HG03354 (cell line): Measurements from ENCODE around the gene RAD9A.
A peak's percentile ranks its signal among the peaks of the same experiment; 100 is the strongest.

Experiments
- ATAC-seq: cut with Tn5 transposase; IDR thresholded peaks from one replicate; pipeline ENCODE4 v1.9.1; 2021; ENCODE audit warnings: mild to moderate bottlenecking; ENCODE audit not compliant: unreplicated experiment, poor library complexity, severe bottlenecking

Gene RAD9A

DNA sequence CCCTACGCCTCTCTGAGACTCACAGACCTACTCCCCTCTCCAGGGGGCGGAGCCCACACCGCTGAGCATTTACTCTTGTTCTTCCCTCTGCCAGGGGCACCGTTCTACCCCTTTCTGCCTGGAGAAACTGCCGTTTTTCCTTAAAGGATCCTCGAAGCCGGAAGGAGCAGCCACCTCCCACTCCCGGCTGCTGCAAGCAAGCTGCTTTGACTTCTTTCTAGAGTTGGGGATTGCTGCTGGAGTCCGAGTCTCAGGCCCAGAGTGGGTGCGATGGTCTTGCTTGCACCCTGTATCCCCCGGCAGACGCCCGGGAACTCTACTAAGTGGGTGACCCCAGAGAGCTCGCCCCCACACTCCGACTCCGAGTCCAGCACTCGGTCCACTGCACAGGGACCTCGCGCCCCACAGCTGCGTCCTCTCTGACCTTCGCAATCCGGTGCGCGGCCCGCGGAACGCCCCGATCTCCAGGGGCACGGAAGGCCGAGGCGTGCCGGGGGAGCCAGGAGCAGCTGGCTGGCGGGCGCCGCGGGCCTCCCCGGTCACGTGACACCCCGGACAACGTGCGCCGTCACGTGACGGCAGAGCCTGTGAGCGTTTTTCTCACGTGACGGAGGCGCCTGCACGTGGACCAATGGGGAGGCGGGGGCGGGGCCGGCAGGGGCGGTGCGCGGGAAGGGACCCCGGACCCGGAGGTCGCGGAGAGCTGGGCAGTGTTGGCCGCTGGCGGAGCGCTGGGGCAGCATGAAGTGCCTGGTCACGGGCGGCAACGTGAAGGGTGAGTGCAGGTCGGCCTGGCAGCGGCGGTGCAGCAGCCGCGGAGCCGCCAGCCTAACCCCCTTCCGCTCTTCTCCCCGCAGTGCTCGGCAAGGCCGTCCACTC, at the start of gene RAD9A:
Gene RAD9A, plus strand, starts transcription at position 683 of the 879 bp plus-strand sequence. Its CDS starts 59 bp downstream, at position 742.
- peak; percentile 69 for ATAC-seq

DNA sequence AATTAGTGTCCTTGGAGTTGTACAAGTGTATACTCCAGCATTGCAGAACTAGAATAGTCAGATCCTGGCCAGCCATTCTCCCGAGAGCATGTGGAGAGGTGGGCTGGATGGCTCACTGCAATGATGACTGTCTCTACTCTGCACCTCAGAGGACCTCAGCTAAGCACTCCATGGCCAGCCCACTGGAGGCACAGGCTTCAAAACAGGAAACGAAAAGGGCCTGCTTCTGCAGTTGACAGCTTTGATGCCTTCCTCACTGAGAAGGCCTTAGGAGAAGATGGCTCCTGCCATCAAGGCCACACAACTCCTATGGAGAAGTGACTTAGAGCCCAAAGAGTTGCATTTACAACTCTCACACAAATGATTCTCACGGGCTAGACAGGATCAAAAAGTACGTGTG, 47.5 kb upstream of the RAD9A start:
- ATAC-seq = no peak

GRCh38 chr11:67345247-67345919, 46.4 kb upstream of the RAD9A start:
- no peak for ATAC-seq

GRCh38 chr11:67345920-67346819, 45.6 kb upstream of the RAD9A start:
- ATAC-seq = no peak

DNA sequence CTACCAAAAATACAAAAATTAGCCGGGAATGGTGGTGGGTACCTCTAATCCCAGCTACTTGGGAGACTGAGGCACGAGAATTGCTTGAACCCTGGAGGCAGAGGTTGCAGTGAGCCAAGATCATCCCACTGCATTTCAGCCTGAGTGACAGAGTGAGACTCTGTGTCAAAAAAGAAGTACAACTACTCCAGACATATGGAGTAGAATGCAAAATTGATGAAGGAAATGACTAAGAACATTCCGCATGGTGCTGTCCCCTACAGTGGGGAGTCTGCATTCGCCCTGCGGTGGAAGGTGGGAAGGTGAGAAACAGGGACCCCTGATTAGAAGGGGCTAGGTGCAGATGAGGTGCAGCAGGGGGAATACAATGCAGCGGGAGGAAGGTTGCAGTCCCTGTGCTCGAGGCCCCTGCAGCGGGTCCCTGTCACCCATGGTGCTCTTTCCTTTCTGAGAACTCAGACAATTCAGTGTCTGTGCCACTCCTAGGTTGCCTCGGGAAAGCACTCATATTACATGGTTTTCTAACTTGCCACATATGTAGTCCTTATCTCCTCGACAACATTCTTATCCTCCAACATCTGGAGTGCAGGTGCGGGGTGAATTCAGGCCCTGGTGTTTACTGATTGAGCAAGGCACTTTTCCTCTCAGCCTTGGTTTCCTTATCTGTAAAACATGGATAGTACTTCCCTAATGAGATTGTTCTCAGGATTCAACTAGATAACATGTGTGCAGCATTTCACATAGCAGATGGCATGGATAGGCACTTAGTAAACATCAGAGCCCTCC, 43.6 kb upstream of the RAD9A start:
- no peak for ATAC-seq

DNA sequence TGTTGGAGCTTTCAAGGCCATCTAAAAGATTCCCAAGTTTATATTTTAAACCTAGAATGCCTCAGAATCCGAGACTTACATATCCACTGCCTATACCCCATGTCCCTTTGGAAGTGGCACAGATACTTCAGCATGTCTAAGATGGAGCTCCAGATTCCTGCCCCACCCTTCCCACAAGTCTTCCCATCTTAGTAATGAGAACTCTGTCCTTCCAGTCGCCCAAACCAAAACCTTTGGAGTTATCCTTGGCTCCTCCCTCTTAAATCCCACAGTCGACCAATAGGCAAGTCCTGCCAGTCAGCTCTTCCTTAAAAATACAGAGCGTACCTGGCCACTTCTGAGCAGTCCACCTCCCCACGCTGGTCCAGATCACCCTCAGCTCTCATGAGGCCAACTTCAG, 42.8 kb upstream of the RAD9A start:
- no peak for ATAC-seq

DNA sequence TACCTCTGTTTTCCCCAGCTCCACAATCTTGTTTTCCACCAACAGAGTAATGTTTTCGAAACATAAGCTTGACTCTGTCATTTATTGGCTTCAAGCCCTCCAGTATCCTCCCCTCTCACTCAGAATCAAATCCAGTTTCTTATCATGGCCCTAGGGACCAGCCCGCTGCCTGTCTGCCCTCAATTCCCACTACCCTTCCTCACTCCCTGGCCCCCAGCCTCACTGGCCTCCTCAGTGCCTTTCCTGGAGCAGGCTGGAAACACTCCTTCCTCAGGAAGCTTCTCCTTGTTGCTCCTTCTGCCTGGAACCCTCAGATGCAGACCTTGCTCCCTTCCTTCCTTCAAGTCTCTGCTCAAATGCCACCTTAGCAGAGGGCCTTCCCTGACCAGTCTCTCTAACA, 42.3 kb upstream of the RAD9A start:
- no peak for ATAC-seq

DNA sequence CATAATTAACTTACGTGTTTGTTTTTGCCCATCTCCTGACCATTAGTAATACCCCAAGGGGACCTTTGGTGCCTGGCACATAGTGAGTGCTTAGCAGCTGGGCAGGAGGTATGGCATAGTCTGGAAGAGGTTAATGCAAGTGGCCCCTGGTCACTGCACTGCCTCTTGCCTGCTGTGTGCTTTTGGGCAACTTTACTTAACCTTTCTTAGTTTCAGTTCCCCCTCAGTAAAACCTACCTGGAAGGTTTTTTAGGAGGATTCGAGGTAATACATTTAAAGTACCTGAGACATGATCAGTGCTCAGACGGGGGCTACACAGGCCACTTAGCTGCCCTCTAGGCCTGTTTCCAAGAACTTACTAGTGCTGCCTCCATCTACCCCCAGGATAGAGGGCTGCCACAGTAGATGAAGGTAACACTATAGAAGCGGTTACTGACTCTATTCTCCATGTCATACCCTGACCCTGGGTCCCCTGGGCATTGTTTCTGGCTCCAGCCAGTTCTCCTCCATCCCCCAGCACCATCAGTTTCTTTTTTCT, 41.8 kb upstream of the RAD9A start:
- ATAC-seq = no peak

- ATAC-seq = no peak
Measured at GRCh38 chr11:67351275-67352005, 40.3 kb upstream of the RAD9A start.

GRCh38 chr11:67352546-67353316, 39.1 kb upstream of the RAD9A start:
- peak; percentile 23 for ATAC-seq

DNA sequence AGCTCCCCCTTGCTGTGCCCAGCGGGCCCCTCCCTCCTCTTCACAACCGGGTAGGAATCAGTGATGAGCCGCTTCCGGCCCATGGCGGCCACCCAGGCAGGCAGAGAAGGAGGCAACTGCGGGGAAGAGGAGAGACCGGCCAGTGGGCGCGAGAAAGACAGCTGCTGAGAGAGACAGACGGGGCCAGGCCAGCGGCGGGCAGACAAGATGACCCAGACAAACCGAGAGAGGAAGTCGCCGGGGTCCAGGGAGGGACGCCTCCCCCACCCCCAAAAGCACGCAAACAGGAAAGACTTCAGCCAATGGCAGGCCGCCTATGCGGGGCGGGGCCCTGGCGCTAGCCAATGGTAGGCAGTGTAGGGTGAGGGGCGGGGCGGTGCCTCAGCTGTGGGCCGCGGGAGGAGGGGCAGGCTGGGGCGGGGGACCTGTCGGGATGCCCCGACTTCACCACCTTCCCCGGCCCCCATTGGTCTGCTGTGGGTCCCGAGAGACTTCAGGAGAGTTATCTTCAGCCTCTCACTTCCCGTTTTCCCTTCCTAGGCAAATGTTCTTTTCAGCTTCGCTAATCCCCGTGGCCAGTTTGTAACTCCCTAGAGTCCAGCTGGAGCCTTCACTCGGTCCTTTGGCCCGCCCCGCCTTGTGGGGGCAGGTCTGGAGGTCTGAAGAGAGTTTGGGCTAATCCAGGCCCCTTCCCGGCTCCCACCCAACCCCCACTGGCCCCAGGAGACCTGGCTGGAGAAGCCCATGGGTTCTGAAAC, 38.3 kb upstream of the RAD9A start, which contains the start of gene POLD4:
Gene POLD4, minus strand, starts transcription at position 230 of the 758 bp plus-strand sequence. Its CDS starts 147 bp downstream, at position 83.
- peak; percentile 71 for ATAC-seq

GRCh38 chr11:67354075-67355022, 37.4 kb upstream of the RAD9A start:
- no peak for ATAC-seq

GRCh38 chr11:67355023-67355793, 36.6 kb upstream of the RAD9A start:
- no peak for ATAC-seq

DNA sequence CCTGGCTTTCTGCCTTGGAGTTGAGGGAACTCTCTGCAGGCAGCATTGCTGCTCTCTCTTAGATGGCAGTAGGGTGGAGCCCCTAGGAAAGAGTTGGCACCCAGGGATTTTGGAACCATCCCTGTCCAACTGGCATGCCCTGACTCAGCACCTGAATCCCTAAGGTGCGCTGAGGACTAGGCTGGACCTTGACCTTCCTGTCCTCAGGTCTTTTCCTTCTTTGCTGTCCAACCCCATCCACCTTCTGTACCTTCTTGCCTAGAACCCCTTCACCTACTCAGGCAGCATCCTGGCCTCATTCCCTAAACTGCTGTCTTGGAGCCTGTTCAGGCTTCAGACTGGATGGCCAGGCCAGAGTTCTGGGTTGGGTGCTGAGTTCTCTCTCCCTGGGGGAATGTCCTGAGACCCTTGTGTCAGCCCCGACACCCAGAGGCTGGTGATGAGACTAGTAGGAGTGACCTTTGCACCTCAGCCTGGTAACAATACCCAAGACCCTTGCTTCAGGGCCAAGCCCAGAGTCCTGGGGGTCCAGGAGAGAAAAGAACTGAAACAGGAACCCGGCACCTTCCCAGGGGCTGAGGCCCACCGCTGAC, 35.9 kb upstream of the RAD9A start:
- ATAC-seq = no peak

- no peak for ATAC-seq
Measured at GRCh38 chr11:67356387-67356863, 35.4 kb upstream of the RAD9A start.
